Lung (tissue), 12 donors: Measurements from ENCODE around the gene ITGBL1. TPM values are rescaled to one million over a fixed set of nuclear protein-coding genes. Genes with fewer than 3 reads are reported as not detected.

Experiments
- ATAC-seq: fragments of 200-7000 bp; cut with Tn5 transposase; one replicate; pipeline ENCODE4 v1.9.1; 2020; ENCODE audit warnings: moderate number of reproducible peaks; ENCODE audit not compliant: insufficient read depth, low FRiP score
- DNase-seq, 3 donors: peaks; one replicate each; pipeline ENCODE4 v3.0.0-alpha.2; 2013 to 2017
- H3K27ac ChIP-seq, 2 donors: one replicate each; pipeline ENCODE4 v1.5.1; 2013; ENCODE audit warnings: mild to moderate bottlenecking in 2 of 2, moderate library complexity in 2 of 2, control low read depth in 1 of 2, inconsistent platforms in 1 of 2, low read depth in 1 of 2, low read length in 1 of 2
- H3K27me3 ChIP-seq, 3 donors: one replicate each; pipeline ENCODE4 v1.5.1; 2013; ENCODE audit warnings: low read length in 2 of 3; ENCODE audit not compliant: control insufficient read depth in 3 of 3, insufficient read depth in 3 of 3
- H3K36me3 ChIP-seq, 4 donors: one replicate each; pipeline ENCODE4 v1.5.1; 2013; ENCODE audit warnings: low read length in 4 of 4, mild to moderate bottlenecking in 1 of 4, moderate library complexity in 1 of 4; ENCODE audit not compliant: control insufficient read depth in 4 of 4, insufficient read depth in 4 of 4
- H3K4me1 ChIP-seq, 5 donors: one replicate each; pipeline ENCODE4 v1.5.1; 2013; ENCODE audit warnings: low read length in 5 of 5, mild to moderate bottlenecking in 2 of 5, moderate library complexity in 1 of 5; ENCODE audit not compliant: control insufficient read depth in 5 of 5, insufficient read depth in 5 of 5
- H3K4me3 ChIP-seq: one replicate; pipeline ENCODE4 v1.5.1; 2013; ENCODE audit warnings: mild to moderate bottlenecking, control low read depth, moderate library complexity
- H3K9ac ChIP-seq, 2 donors: one replicate each; pipeline ENCODE4 v1.5.1; 2013; ENCODE audit warnings: low read length in 2 of 2, control low read depth in 1 of 2; ENCODE audit not compliant: insufficient read depth in 1 of 2
- H3K9me3 ChIP-seq, 4 donors: one replicate each; pipeline ENCODE4 v1.5.1; 2013; ENCODE audit warnings: low read length in 3 of 4, mild to moderate bottlenecking in 1 of 4, moderate library complexity in 1 of 4; ENCODE audit not compliant: control insufficient read depth in 4 of 4, insufficient read depth in 3 of 4
- CTCF ChIP-seq: IDR thresholded peaks from 2 replicates; pipeline ENCODE4 v1.5.1; 2012; ENCODE audit warnings: mild to moderate bottlenecking; ENCODE audit errors: control extremely low read depth, extremely low read depth
- WGBS, 2 donors: extraction: QIAGEN DNeasy Blood & Tissue Kit; methylation state at CpG; one replicate each; pipeline ENCODE4 v1.1.7; 2013; 5-methylcytosine and 5-hydroxymethylcytosine counted together
- polyA plus RNA-seq, 2 donors: library from polyadenylated mRNA; stranded (reverse); fragments of 200-250 nt; gene quantifications; one replicate each; pipeline ENCODE4 v1.2.1, GENCODE V29; 2013
- total RNA-seq, 2 donors: library from RNA; depleted of rRNA in 1 of 2; stranded (reverse); fragments of >200 nt in 1 of 2; gene quantifications; one replicate each; pipeline ENCODE4 v1.2.1, GENCODE V29; 2014 to 2021
- donor health status: control.
- donor health status: control.
- donor health status: Bipolar disorder and iron deficiency.
- donor health status: healthy.
- donor health status: DM: yes; HTN: yes; CAD: no.

Gene ITGBL1
- total and polyA plus RNA-seq, 4 donors = 1.1 to 7.2 (median 4.0) TPM

- Histone ChIP-seq H3K4me1 (no peaks in the 10 kb centered on the region), H3K27me3 (no peaks in the 10 kb centered on the region), H3K27ac (no peak overlapping the region), H3K9ac (no peak overlapping the region), H3K4me3 (no peak overlapping the region), H3K9me3 (no peaks in the 10 kb centered on the region), H3K36me3 (no peaks in the 10 kb centered on the region)
- DNase-seq = no peak
- no peak for ATAC-seq
- TF ChIP-seq CTCF = no peak
- 80 to 84% methylated on average over 8 of the region's 8 CpGs for WGBS, 2 donors
Measured at GRCh38 chr13:101618440-101619187, 166.1 kb downstream of the ITGBL1 start.

DNA sequence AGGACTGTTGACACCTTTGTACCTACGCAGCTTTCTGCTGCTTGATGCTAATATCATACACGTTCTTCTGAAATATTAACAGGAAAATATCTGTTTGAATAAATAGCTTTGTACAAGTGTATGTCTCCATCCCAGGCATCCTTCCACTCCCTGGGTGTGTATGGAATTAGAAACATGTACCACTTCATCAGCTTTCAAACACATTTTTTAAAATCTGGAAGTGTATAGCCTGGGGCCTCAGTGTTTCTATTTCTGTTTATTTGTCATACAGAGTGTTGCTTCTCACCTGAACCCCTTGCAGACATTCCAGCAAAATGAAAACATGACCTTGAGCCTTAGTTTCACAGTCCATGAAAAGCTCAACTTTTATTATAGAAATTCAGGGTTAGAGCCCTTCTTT, 168.6 kb downstream of the ITGBL1 start:
- Histone ChIP-seq H3K36me3 (no peaks in the 10 kb centered on the region), H3K27me3 (no peaks in the 10 kb centered on the region), H3K9me3 (no peaks in the 10 kb centered on the region), H3K4me3 (no peak overlapping the region), H3K9ac (no peak overlapping the region), H3K4me1 (peaks cover 0 to 13% (median 0%) of the 10 kb centered on the region in 5 donors), H3K27ac (no peak overlapping the region)
- ATAC-seq (no peak), DNase-seq (no peak)
- WGBS, 2 donors = 59 to 81% methylated on average over 2 of the region's 2 CpGs
- TF ChIP-seq CTCF = no peak

- H3K9me3 ChIP-seq = no peaks in the 10 kb centered on the region
- H3K4me1 ChIP-seq = peaks cover 0 to 13% (median 0%) of the 10 kb centered on the region in 5 donors
- WGBS, 2 donors = 52 to 68% methylated on average over 2 of the region's 2 CpGs
- no peaks in the 10 kb centered on the region for H3K27me3 ChIP-seq
- no peak for TF ChIP-seq CTCF
- peak in 1 of 3 donors; percentile 6 for DNase-seq
- H3K27ac ChIP-seq = no peak overlapping the region
- ATAC-seq = no peak
- H3K4me3 ChIP-seq = no peak overlapping the region
- H3K9ac ChIP-seq = no peak overlapping the region
- H3K36me3 ChIP-seq = no peaks in the 10 kb centered on the region
Measured at GRCh38 chr13:101623470-101624209, 171.2 kb downstream of the ITGBL1 start.
